Measurements from ENCODE around the gene DLX5. TPM values are rescaled to one million over a fixed set of nuclear protein-coding genes. Genes with fewer than 3 reads are reported as not detected.

Gene DLX5
- total RNA-seq, 1 experiment from 2014 or later, result not detected

- POLR2A ChIA-PET, result no interaction called here
- BruUV-seq (replicated peaks), result no TSS peak
- Histone ChIP-seq H3K27ac (ENCODE audit: low read length) (no peak overlapping the region), H3K4me1 (ENCODE audit: control insufficient read depth, insufficient read depth, low read length) (no peaks in the 10 kb centered on the region), H3K36me3 (ENCODE audit: control insufficient read depth, insufficient read depth, low read length) (no peaks in the 10 kb centered on the region), H3K27me3 (ENCODE audit: control insufficient read depth, insufficient read depth, low read length) (no peaks in the 10 kb centered on the region; the same call in 1 of the 2 replicates), H3K9me3 (ENCODE audit: control insufficient read depth, insufficient read depth, low read depth, low read length) (no peaks in the 10 kb centered on the region), H3K4me3 (ENCODE audit: low read depth in 2 of 2, low read length in 2 of 2) (no peak overlapping the region)
- ATAC-seq (no peak), DNase-seq (ENCODE audit: low read depth, low spot score) (no peak)
- CTCF ChIA-PET, result no interaction called here
- intact Hi-C loops (cut with micrococcal nuclease; ENCODE audit: unreplicated experiment) (no loop called here), in situ Hi-C loops (cut with HindIII; ENCODE audit: low pct_unique_long_range_greater_than_20kb, low sequenced_read_pairs) (no loop called here)
- TF ChIP-seq REST (IDR thresholded peaks at IDR 0.05; ENCODE audit: insufficient read depth in 1 of 2, low read depth in 2 of 2, low read length in 1 of 2) (no peak), SIN3A (IDR thresholded peaks at IDR 0.05; ENCODE audit: borderline replicate concordance, insufficient read depth, low read depth, low read length) (no peak), POLR2AphosphoS5 (IDR thresholded peaks at IDR 0.05; ENCODE audit: low read depth, low read length) (no peak), TCF7L2 (IDR thresholded peaks at IDR 0.05; ENCODE audit: low read depth, low read length) (no peak)
- TF ChIP-seq, protein P1, sequence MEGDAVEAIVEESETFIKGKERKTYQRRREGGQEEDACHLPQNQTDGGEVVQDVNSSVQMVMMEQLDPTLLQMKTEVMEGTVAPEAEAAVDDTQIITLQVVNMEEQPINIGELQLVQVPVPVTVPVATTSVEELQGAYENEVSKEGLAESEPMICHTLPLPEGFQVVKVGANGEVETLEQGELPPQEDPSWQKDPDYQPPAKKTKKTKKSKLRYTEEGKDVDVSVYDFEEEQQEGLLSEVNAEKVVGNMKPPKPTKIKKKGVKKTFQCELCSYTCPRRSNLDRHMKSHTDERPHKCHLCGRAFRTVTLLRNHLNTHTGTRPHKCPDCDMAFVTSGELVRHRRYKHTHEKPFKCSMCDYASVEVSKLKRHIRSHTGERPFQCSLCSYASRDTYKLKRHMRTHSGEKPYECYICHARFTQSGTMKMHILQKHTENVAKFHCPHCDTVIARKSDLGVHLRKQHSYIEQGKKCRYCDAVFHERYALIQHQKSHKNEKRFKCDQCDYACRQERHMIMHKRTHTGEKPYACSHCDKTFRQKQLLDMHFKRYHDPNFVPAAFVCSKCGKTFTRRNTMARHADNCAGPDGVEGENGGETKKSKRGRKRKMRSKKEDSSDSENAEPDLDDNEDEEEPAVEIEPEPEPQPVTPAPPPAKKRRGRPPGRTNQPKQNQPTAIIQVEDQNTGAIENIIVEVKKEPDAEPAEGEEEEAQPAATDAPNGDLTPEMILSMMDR (IDR thresholded peaks at IDR 0.05), result no peak
These were observed 30.7 kb downstream of the DLX5 start for GRCh38 chr7:96993980-96994379.

- intact Hi-C loops (cut with micrococcal nuclease; ENCODE audit: unreplicated experiment), result no loop called here
- Histone ChIP-seq H3K27me3 (ENCODE audit: control insufficient read depth, insufficient read depth, low read length) (no peaks in the 10 kb centered on the region; the same call in 1 of the 2 replicates), H3K4me1 (ENCODE audit: control insufficient read depth, insufficient read depth, low read length) (no peaks in the 10 kb centered on the region), H3K36me3 (ENCODE audit: control insufficient read depth, insufficient read depth, low read length) (no peaks in the 10 kb centered on the region), H3K9me3 (ENCODE audit: control insufficient read depth, insufficient read depth, low read depth, low read length) (no peaks in the 10 kb centered on the region), H3K4me3 (ENCODE audit: low read depth in 2 of 2, low read length in 2 of 2) (no peak overlapping the region), H3K27ac (ENCODE audit: low read length) (no peak overlapping the region)
- TF ChIP-seq REST (IDR thresholded peaks at IDR 0.05; ENCODE audit: insufficient read depth in 1 of 2, low read depth in 2 of 2, low read length in 1 of 2), result no peak
- DNase-seq (ENCODE audit: low read depth, low spot score), result no peak
- no TSS peak for BruUV-seq (replicated peaks)
- ChIA-PET POLR2A (no interaction called here), CTCF (no interaction called here)
- in situ Hi-C loops (cut with HindIII; ENCODE audit: low pct_unique_long_range_greater_than_20kb, low sequenced_read_pairs), result no loop called here
- no peak for ATAC-seq
These were observed 31.4 kb downstream of the DLX5 start for GRCh38 chr7:96993094-96993865.

Data from Panc1 (cell line).